GM18498 (cell line): Measurements from ENCODE around the gene TRIM3.

Experiments
- ATAC-seq: cut with Tn5 transposase; IDR thresholded peaks from one replicate; pipeline ENCODE4 v1.9.1; 2021; ENCODE audit warnings: mild to moderate bottlenecking, moderate library complexity; ENCODE audit not compliant: unreplicated experiment

Gene TRIM3

GRCh38 chr11:6481012-6481923 lies 7.5 kb upstream of the TRIM3 start, which contains the start of the genes ARFIP2 and TIMM10B:
Gene ARFIP2, minus strand, starts transcription at chr11:6481331. Its CDS starts 910 bp downstream, at chr11:6480421.
Gene TIMM10B, plus strand, starts transcription at chr11:6481501. Its CDS starts 16 bp downstream, at chr11:6481517.
- peak; percentile 99 for ATAC-seq

- no peak for ATAC-seq
Observed at GRCh38 chr11:6480299-6480914, 6.7 kb upstream of the TRIM3 start.

GRCh38 chr11:6476571-6476970 lies 2.8 kb upstream of the TRIM3 start:
- no peak for ATAC-seq

- ATAC-seq: no peak
Observed at GRCh38 chr11:6475936-6476335, 2.2 kb upstream of the TRIM3 start.

- ATAC-seq: no peak
Observed at GRCh38 chr11:6474806-6475500, 1.2 kb upstream of the TRIM3 start.

- ATAC-seq: no peak
Observed at GRCh38 chr11:6474413-6474792, 662 bp upstream of the TRIM3 start.

GRCh38 chr11:6472934-6473333 lies 807 bp downstream of the TRIM3 start:
- ATAC-seq: no peak

GRCh38 chr11:6469599-6469998 lies 4.1 kb downstream of the TRIM3 start:
- ATAC-seq: no peak

- peak; percentile 38 for ATAC-seq
Observed at GRCh38 chr11:6468712-6469495, 4.8 kb downstream of the TRIM3 start.

- no peak for ATAC-seq
Observed at GRCh38 chr11:6459099-6459450, 14.7 kb downstream of the TRIM3 start.

- no peak for ATAC-seq
Observed at GRCh38 chr11:6458352-6459098, 15.2 kb downstream of the TRIM3 start.

- ATAC-seq: no peak
Observed at GRCh38 chr11:6457581-6458320, 16.0 kb downstream of the TRIM3 start.

- no peak for ATAC-seq
Observed at GRCh38 chr11:6456361-6457073, 17.2 kb downstream of the TRIM3 start.

GRCh38 chr11:6455070-6455469 lies 18.7 kb downstream of the TRIM3 start:
- ATAC-seq: no peak

- ATAC-seq: no peak
Observed at GRCh38 chr11:6453152-6453551, 20.6 kb downstream of the TRIM3 start.

- ATAC-seq: no peak
Observed at GRCh38 chr11:6452219-6452618, 21.5 kb downstream of the TRIM3 start.

- no peak for ATAC-seq
Observed at GRCh38 chr11:6448574-6448973, 25.2 kb downstream of the TRIM3 start.

GRCh38 chr11:6443269-6444003 lies 30.3 kb downstream of the TRIM3 start:
- peak; percentile 76 for ATAC-seq
